HG02852 (cell line): ENCODE measurements around the gene SPECC1.
A peak's percentile ranks its signal among the peaks of the same experiment; 100 is the strongest.
"Not testable (repeated sequence)": the region's sequence is repeated elsewhere in the genome, so short reads cannot be mapped to it uniquely, and the experiment has no call there.

ENCODE experiments used
- ATAC-seq: cut with Tn5 transposase; IDR thresholded peaks from one replicate; pipeline ENCODE4 v1.9.1; 2021; ENCODE audit warnings: mild to moderate bottlenecking, moderate library complexity; ENCODE audit not compliant: unreplicated experiment

Gene SPECC1

GRCh38 chr17:20010099-20010863 is 1.1 kb downstream of the SPECC1 start:
- ATAC-seq: no peak

DNA sequence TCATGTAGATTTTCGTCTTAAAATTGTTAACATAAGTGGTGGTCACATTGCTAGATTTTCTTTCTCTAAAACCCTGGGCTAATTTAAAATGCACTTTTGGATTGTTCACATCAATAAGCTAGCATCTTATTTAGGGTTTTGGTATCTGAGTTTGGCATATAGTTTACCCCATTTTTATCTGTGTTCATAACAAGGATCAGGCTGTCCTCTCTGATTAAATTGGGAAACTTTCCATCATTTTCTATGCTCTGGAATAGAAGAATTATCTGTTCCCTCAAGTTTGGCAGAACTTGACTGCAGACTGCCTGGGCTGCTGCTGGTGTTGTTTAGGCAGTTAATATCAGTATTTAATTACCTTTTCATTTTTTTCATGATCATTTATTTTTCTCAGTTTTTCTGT is 1.8 kb downstream of the SPECC1 start:
- ATAC-seq: no peak

DNA sequence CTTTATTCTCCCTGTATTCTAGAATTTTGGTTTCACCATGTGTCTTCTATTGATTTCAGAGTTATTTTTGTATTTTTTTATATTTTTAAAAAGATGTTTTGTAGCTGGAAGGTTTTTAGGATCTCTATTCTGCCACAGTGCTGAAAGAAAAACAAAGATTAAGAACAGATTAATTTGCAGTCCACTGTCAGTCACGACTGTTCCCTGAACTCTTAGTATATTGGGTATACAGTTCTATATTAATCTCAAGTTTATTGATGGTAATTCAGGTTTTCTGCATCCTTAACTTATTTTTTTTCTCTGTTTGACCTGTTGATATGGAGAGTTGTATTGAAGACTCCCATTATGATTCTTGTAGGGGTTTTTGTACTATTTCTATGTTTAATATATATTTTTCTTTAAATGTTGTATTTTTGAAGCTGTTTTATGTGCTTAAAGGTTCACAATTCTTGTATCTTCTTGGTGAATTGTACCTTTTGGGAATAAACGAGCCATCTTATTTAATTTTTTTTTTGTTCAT is 2.9 kb downstream of the SPECC1 start:
- ATAC-seq: no peak

DNA sequence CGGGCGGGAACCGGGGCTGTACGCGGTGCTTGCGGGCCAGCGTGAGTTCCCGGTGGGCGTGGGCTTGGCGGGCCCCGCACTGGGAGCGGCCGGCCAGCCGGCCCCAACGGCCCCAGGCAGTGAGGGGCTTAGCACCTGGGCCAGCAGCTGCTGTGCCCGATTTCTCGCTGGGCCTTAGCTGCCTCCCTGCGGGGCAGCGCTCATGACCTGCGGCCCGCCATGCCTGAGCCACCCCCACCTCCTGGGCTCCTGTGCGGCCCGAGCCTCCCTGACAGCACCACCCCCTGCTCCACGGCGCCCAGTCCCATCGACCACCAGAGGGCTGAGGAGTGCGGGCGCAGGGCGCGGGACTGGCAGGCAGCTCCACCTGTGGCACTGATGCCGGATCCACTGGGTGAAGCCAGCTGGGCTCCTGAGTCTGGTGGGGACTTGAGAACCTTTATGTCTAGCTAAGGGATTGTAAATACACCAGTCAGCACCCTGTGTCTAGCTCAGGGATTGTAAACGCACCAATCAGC is 7.4 kb downstream of the SPECC1 start:
- ATAC-seq: not testable (repeated sequence)

DNA sequence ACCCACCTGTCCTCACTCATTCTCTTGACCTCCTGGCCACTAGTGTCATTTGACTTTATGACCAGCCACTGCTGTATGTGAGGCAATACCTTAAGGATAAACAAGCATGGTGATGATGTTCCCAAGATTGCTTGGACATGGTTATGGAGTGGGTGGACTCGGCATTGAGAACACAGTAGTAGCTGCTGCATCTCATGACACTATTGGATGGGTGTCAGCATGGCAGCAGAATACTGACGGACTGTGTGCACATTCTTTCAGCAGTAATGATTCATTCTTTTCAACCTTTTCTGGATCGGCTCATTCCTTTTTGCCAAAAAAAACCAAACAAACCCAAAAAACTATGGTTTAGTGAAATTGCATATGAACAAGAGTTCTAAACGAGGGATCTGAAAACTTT is 13.5 kb downstream of the SPECC1 start:
- no peak for ATAC-seq

- no peak for ATAC-seq
These were observed 17.8 kb downstream of the SPECC1 start for GRCh38 chr17:20026960-20027359.

DNA sequence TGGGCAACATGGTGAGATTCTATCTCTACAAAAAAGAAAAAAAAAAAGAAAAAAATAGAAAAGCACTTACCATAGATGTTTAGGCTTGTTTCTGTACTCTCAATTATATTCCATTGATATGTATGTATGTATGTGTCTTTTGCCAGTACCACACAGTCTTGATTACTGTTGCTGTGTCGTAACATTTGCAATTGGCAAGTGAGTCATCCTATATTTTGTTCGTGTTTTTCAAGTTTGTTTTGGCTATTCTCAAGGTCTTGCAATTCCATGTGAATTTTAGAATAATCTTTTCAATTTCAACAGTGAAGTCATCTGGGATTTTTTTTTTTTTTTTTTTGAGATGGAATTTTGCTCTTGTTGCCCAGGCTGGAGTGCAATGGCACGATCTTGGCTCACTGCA is 19.3 kb downstream of the SPECC1 start:
- no peak for ATAC-seq

- no peak for ATAC-seq
These were observed 23.5 kb downstream of the SPECC1 start for GRCh38 chr17:20032636-20033035.

- no peak for ATAC-seq
These were observed 24.3 kb downstream of the SPECC1 start for GRCh38 chr17:20033415-20033814.

DNA sequence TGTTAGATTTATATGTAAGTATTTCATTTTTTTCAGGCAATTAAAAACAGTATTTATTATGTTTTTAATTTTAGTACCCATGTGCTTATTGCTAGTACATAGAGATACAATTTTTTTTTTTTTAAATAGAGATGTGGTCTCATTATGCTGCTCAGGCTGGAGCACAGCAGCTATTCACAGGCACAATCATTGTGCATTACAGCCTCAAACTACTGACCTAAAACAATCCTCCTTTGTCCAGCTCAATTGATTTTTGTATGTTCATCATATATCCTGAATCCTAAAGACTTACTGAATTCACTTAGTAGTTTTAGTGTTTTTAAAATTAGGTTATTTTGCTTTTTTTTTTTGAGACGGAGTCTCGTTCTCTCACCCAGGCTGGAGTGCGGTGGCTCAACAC is 26.3 kb downstream of the SPECC1 start:
- no peak for ATAC-seq

DNA sequence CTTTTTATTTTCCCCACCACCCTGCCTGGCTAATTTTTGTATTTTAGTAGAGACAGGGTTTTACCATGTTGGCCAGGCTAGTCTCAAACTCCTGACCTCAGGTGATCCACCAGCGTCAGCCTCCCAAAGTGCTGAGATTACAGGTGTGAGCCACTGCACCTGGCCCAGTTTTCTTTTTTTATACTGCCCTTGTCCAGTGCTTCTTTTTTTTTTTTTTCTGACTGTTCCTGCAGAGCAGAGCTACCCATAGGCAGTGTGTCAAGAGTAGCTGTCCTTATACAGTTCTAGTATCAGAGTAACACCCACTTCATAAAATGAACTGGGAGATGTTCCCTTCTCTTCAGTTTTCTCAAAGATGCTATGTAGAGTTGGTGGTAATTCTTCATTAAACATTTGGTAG is 28.1 kb downstream of the SPECC1 start:
- not testable (repeated sequence) for ATAC-seq

DNA sequence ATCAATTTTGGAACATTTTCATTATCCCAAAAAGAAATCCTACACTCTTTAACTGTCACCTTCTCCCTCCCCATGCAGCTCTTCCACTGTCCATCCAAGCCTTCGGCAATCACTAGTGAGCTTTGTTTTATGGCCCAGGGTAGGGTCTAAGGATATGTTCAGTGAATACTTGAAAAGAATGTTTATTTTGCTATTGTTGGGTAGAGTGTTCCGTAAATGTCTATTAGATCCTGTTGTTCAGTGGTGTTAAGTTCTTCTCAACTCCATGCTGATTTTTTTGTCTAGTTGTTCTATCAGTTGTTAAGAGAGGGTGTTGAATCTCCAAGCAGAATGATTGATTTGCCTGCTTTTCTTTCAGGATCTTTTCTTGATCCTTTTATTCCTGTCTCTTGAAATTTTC is 29.9 kb downstream of the SPECC1 start:
- ATAC-seq: no peak

GRCh38 chr17:20040216-20040615 is 31.1 kb downstream of the SPECC1 start:
- no peak for ATAC-seq

DNA sequence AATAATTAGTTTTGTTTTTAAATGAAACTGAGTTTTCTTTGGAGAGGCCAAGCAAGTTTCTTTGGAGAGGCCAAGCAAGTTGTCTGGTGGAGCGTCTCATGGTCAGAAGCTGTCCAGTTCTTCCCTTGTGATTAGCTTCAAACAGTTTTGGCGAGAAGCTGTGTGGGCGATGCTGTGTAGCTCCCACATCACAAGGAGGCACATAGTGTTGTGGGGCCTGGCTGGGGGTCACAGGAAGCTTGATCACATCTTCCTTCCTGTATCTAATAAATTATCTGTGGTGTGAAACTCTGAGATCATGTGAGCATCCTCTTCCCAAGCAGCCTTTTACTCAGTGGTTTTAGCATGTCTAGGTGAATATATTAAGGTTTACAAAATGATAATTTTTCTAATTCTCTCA is 33.9 kb downstream of the SPECC1 start:
- ATAC-seq: no peak

DNA sequence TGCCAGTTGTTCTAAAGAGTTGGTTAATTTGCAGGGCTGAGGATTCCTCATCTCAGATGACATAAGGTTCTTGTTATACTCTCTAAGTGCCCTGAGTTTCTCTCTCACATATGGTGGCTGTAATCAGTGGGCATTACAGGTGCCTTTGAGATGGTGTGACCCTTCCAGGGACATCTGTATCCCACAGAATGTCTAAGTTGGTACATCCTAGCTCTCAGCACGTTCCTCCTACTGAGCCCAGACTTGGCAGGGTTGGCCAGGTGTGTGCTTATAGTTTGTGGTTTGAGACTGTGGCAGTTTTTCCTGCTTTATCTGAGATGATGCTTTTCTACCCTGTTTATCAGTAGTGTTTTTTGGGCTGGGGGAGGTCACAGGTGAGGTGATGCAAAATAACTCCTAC is 36.3 kb downstream of the SPECC1 start:
- no peak for ATAC-seq

- ATAC-seq: no peak
These were observed 37.5 kb downstream of the SPECC1 start for GRCh38 chr17:20046629-20047028.

DNA sequence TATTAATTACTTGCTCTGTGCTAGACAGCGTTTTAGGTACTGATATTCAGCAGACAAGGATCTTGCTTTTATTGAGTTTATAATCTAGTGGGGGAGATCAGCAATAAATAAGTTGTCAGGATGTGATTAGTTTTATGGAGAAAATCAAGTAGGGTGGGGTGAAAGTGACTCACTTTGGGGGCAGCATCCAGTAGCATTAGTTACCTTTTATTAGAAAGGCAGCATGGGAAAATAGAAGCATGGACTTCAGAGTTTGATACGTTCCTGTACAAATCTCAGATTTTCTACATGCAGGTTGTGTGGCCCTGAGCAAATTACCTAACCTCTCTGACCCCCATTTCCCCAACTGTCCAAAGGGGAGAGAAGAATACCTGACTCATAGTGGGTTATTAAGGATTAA is 42.5 kb downstream of the SPECC1 start:
- ATAC-seq: no peak

DNA sequence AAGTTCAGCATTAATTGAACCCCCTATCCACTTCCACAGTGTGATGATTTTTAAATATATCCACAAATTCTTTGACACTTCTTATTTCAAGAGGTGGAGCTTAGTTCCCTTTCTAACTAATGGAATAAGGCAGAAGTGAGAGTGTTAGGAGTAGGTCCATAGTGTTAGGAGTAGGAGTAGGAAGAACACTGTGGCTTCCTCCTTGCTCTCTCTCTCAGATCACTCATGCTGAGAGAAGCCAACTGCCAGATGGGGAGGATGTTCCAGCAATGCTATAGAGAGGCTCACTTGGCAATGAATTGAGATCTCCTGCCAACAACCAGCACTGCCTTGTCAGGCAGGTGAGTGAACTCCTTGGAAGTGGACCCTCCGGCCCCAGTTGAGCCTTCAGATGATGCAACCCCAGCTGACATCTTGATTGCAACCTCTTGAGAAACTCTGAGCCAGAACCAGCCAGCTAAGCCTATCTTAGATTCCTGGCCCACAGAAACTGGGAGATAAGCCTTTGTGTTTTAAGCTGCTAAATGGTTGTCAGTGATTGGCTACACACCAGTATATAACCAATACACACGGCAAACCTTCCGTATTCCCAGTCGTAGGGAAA is 44.3 kb downstream of the SPECC1 start:
- ATAC-seq: no peak

GRCh38 chr17:20059728-20060188 is 50.6 kb downstream of the SPECC1 start:
- peak; percentile 68 for ATAC-seq

DNA sequence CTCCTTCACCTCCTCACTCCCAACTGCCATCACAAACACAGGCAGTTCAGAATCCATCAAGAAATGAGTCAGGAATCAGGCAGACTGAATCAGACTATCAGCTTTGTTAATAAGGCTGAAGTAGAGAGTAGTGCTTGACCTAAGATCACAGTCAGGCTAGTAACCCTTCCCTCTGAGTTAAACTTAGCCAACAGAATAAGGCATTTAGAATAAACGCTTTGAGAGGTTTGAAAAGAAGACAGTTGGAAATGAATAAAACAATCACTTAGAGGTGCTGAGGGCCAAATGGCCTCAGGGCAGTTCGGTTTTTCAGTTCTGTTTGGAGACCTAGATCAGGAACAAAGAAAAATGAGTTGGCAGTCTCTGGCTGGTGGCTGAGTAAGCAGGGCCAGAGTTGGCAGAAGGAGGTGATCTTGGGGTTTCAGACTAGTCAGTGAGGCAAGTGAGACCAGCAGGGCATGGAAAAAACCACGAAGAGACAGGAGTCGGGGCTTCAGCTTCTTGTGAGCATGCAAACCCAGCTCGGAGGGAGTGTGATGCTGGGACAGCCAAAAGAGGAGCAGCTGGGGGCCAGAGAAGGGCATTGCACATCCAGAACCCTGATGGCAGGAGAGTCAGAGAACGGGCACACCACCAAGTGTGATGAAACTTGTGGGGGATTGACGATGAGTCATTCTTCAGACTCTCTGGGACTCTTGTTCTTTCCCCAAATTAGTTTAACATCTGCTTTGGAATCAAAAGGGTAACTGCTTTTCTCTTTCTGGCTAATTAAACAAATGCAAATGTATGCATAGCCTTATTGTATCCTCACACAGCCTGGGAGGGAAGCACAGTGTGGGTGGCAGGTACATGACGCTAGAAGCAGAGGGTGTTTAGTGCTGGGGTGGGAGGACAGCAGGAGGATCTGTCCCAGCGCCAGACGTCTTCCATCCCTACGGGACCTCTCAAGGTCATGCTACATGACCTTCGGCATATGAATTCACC is 54.8 kb downstream of the SPECC1 start:
- peak; percentile 53 for ATAC-seq

DNA sequence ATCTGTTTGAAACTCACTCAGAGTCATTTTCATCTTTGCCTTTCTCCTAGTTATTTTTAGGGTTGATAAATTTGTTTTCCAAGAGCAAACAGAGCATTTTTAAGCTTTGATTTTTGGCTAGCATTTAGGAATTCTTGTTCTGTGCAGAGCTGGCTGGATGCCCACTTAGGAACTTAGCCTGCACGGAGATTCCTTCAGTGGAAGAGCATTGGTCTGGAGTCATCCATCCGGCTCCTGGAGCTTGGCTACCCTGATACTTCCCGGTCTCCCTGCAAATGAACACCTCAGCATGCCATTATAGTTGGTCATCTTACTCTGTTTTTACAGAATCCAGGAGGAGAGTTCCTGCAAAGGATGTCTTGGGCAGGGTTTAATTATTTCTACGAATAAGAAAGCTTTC is 57.1 kb downstream of the SPECC1 start:
- no peak for ATAC-seq
